Testis (tissue), 2 donors: ENCODE measurements around the gene MLLT1.

Source experiments
- POLR2A ChIP-seq: fragments of 450-650 bp; IDR thresholded peaks from one replicate; pipeline ENCODE4 v1.6.1; 2017; ENCODE audit warnings: antibody characterized with exemption, mild to moderate bottlenecking, moderate library complexity
- TF ChIP-seq, protein P1 (sequence below), 3 experiments: fragments of 450-650 bp in 2 of 3; fragments of 200-600 bp in 1 of 3; sonication (generic) in 1 of 3; IDR thresholded peaks; one replicate each; pipeline ENCODE4 v1.5.1; 2016 to 2019; ENCODE audit warnings: antibody characterized with exemption in 3 of 3, mild to moderate bottlenecking in 2 of 3, moderate library complexity in 1 of 3

DNA sequence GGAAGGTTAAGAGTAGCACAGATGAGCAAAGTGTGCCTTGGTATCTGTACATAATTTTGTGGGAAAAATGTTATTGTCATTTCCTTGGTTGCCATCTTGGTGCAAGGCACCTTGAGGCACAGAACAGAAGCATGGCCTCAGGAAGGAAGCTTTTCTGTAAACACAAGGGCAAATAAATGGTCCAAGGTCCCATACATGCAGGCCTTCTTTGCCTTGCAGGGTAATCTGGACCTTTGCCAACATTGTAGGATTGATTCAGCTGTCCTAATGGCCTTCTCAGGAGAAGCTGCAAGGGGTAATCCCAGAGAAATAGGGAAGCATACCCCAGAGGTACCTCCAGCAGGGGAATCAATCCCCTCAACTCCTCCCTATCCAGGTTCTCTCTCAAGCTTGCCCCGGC is 9.0 kb upstream of the MLLT1 start:
- no peak for TF ChIP-seq POLR2A
- TF ChIP-seq, protein P1, sequence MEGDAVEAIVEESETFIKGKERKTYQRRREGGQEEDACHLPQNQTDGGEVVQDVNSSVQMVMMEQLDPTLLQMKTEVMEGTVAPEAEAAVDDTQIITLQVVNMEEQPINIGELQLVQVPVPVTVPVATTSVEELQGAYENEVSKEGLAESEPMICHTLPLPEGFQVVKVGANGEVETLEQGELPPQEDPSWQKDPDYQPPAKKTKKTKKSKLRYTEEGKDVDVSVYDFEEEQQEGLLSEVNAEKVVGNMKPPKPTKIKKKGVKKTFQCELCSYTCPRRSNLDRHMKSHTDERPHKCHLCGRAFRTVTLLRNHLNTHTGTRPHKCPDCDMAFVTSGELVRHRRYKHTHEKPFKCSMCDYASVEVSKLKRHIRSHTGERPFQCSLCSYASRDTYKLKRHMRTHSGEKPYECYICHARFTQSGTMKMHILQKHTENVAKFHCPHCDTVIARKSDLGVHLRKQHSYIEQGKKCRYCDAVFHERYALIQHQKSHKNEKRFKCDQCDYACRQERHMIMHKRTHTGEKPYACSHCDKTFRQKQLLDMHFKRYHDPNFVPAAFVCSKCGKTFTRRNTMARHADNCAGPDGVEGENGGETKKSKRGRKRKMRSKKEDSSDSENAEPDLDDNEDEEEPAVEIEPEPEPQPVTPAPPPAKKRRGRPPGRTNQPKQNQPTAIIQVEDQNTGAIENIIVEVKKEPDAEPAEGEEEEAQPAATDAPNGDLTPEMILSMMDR (IDR thresholded peaks at IDR 0.05): no peak
